Activated CD4-positive, alpha-beta T cell treated with anti-CD3 and anti-CD28 coated beads, Interleukin-2, amount 10 ng/mL, durations not matched to agents 7 days and 5 days (primary cell): ENCODE results near the gene PTPN18. TPM values are rescaled to one million over a fixed set of nuclear protein-coding genes. Genes with fewer than 3 reads are reported as not detected.
A peak's percentile ranks its signal among the peaks of the same experiment; 100 is the strongest.
"Not testable (repeated sequence)": the region's sequence is repeated elsewhere in the genome, so short reads cannot be mapped to it uniquely, and the experiment has no call there.

ENCODE experiments used
- CTCF ChIA-PET: fragments of 350-600 bp; sonication (Branson Sonifier 250); formaldehyde crosslinking; loops from one replicate; lab custom pipeline; 2021; ENCODE audit warnings: antibody characterized with exemption; lab: Charles Lee
- POLR2A ChIA-PET: fragments of 350-600 bp; sonication (Branson Sonifier 250); formaldehyde crosslinking; loops from one replicate; lab custom pipeline; 2021; ENCODE audit warnings: antibody characterized with exemption; lab: Charles Lee
- DNase-seq: peaks from one replicate; pipeline ENCODE4 v3.0.0-alpha.2; 2020
- H3K27ac Mint-ChIP-seq: one replicate; pipeline ENCODE4 v1.8.0; 2021; ENCODE audit warnings: mild to moderate bottlenecking, moderate library complexity, mixed read lengths
- H3K27me3 Mint-ChIP-seq: one replicate; pipeline ENCODE4 v1.8.0; 2021; ENCODE audit warnings: mixed read lengths
- H3K36me3 Mint-ChIP-seq: one replicate; pipeline ENCODE4 v1.8.0; 2021; ENCODE audit warnings: low read depth, mixed read lengths
- H3K4me1 Mint-ChIP-seq: one replicate; pipeline ENCODE4 v1.8.0; 2021; ENCODE audit warnings: mixed read lengths
- H3K4me3 Mint-ChIP-seq: one replicate; pipeline ENCODE4 v1.8.0; 2021; ENCODE audit warnings: mild to moderate bottlenecking, moderate library complexity, mixed read lengths
- H3K9me3 Mint-ChIP-seq: one replicate; pipeline ENCODE4 v1.8.0; 2021; ENCODE audit warnings: mixed read lengths
- total RNA-seq, 2 experiments: library from RNA; stranded (reverse); gene quantifications; one replicate each; pipeline ENCODE4 v1.2.3, GENCODE V29; 2021

PTPN18 gene
- total RNA-seq, 2 experiments from 2014 or later: 88.2 to 89.2 TPM

GRCh38 chr2:130391058-130391871, 35.4 kb downstream of the PTPN18 start:
- Mint-ChIP-seq H3K27ac (peak overlapping the region; percentile 94), H3K9me3 (no peaks in the 10 kb centered on the region), H3K4me1 (peaks cover 27% of the 10 kb centered on the region), H3K4me3 (peak overlapping the region; percentile 81), H3K36me3 (peaks cover 8% of the 10 kb centered on the region), H3K27me3 (peaks cover 12% of the 10 kb centered on the region)
- peak; percentile 72 for DNase-seq
- POLR2A ChIA-PET: interaction anchor here (1.0 kb wide), 1 partner anchor 18 kb away, joined by 3 read pairs; no protein-coding TSS in a partner anchor
- CTCF ChIA-PET: interaction anchor here (1.0 to 1.3 kb wide), 3 partner anchors 14 to 22 kb away, joined by 3 to 6 read pairs (median 4); no protein-coding TSS in a partner anchor

DNA sequence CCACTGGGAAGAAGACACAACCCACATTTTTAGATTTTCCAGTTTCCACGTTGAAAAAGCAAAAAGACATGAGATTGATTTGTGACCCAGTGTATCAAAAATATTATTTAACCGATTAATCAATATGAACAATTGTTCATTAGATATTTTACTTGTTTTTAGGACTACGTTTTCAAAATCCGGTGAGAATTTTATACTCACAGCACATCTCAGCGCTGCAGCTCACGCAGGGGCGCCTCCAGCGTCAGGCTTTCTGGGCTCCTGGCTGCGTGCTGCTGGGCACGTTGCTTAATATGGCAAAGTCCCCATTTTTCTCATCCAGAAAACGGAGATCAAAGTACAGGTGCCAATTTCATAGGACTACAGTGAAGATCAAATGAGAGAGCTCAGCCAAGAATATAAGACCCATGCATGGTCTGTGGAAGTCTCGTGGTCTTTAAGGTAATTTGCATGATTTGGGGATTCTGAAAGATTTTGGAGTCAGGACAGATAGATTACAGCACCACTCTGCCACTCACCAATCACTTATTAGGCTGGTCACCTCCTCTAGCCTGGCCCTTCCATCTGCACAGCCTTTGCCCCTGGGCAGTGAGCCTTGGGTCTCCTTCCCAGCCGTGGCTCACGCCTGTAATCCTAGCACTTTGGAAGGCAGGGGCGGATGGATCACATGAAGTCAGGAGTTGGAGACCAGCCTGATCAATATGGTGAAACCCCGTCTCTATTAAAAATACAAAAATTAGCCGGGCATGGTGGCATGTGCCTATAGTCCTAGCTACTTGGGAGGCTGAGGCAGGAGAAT, 36.2 kb downstream of the PTPN18 start:
- CTCF ChIA-PET: interaction anchor here (1.2 kb wide), 1 partner anchor 23 kb away, joined by 3 read pairs; no protein-coding TSS in a partner anchor

GRCh38 chr2:130393318-130393910, 37.6 kb downstream of the PTPN18 start:
- no peak overlapping the region for H3K27ac Mint-ChIP-seq
- peaks cover 19% of the 10 kb centered on the region for H3K27me3 Mint-ChIP-seq
- no peak overlapping the region for H3K4me3 Mint-ChIP-seq
- ChIA-PET POLR2A (no interaction called here), CTCF (interaction anchor here (1.6 kb wide), 1 partner anchor 20 kb away, joined by 3 read pairs; no protein-coding TSS in a partner anchor)
- peaks cover 8% of the 10 kb centered on the region for H3K36me3 Mint-ChIP-seq
- DNase-seq: no peak
- H3K9me3 Mint-ChIP-seq: no peaks in the 10 kb centered on the region
- H3K4me1 Mint-ChIP-seq: peaks cover 19% of the 10 kb centered on the region

More for the DNA sequence above, 36.2 kb downstream of the PTPN18 start:
- Mint-ChIP-seq H3K27ac (peak overlapping the region; percentile 65), H3K4me3 (peak overlapping the region; percentile 81), H3K9me3 (no peaks in the 10 kb centered on the region), H3K36me3 (peaks cover 8% of the 10 kb centered on the region), H3K27me3 (peaks cover 14% of the 10 kb centered on the region), H3K4me1 (peaks cover 22% of the 10 kb centered on the region)
- DNase-seq: no peak
- POLR2A ChIA-PET: interaction anchor here (1.0 kb wide), 1 partner anchor 19 kb away, joined by 3 read pairs; no protein-coding TSS in a partner anchor

GRCh38 chr2:130406280-130406679, 50.4 kb downstream of the PTPN18 start:
- DNase-seq, H3K36me3 Mint-ChIP-seq, H3K4me3 Mint-ChIP-seq, H3K9me3 Mint-ChIP-seq, POLR2A ChIA-PET, CTCF ChIA-PET, H3K27me3 Mint-ChIP-seq, H3K27ac Mint-ChIP-seq, H3K4me1 Mint-ChIP-seq: not testable (repeated sequence)

DNA sequence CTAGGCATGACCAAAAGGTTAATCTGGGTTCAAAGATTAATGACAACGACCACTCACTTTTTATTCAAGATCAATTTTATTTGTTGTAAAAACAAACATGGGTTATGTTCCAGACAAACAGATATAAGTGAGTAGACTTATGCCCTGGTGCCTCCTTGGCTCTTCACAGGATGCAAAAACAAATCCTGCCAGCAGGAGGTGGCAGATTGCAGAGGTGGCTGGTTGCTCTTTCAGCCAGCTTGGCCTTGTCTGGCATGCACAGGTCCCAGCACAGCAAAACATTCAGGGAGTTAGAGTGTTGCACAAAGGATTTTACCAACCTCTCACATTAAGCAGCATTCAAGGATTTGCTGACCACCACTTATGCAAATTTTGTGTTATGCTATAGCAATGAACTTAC, 60.8 kb downstream of the PTPN18 start:
- CTCF ChIA-PET, POLR2A ChIA-PET: not testable (repeated sequence)

GRCh38 chr2:130418845-130419244, 63.0 kb downstream of the PTPN18 start:
- H3K4me3 Mint-ChIP-seq, H3K4me1 Mint-ChIP-seq, CTCF ChIA-PET: not testable (repeated sequence)

More for the DNA sequence above, 60.8 kb downstream of the PTPN18 start:
- not testable (repeated sequence) for H3K4me1 Mint-ChIP-seq, DNase-seq, H3K27me3 Mint-ChIP-seq, H3K27ac Mint-ChIP-seq, H3K36me3 Mint-ChIP-seq, H3K4me3 Mint-ChIP-seq, H3K9me3 Mint-ChIP-seq

More at GRCh38 chr2:130418845-130419244, 63.0 kb downstream of the PTPN18 start:
- H3K36me3 Mint-ChIP-seq, H3K27ac Mint-ChIP-seq, H3K27me3 Mint-ChIP-seq, H3K9me3 Mint-ChIP-seq, POLR2A ChIA-PET, DNase-seq: not testable (repeated sequence)

Other genes starting within 250 kb of the PTPN18 start
- gene POTEF, start 226.8 kb upstream of the PTPN18 start, total RNA-seq: not detected
- gene CCDC74B, start 210.9 kb upstream of the PTPN18 start, total RNA-seq: 1 to 10 TPM; 1.1 to 1.7 TPM
- gene SMPD4, start 174.5 kb upstream of the PTPN18 start, total RNA-seq: 10 to 100 TPM; 70.9 to 71.3 TPM
- 100 to 1,000 TPM; 387 to 417 TPM for gene MZT2B, start 173.8 kb upstream of the PTPN18 start, total RNA-seq
- gene TUBA3E, start 157.6 kb upstream of the PTPN18 start, total RNA-seq: not detected
- 10 to 100 TPM; 71.1 to 75.2 TPM for gene IMP4, start 13.2 kb upstream of the PTPN18 start, total RNA-seq
- gene POTEI, start 153.3 kb downstream of the PTPN18 start, total RNA-seq: not detected
- not detected for gene CFC1B, start 165.2 kb downstream of the PTPN18 start, total RNA-seq
- gene CFC1, start 243.5 kb downstream of the PTPN18 start, total RNA-seq: not detected